K562 (cell line): ENCODE data around the gene TRIM65. TPM values are rescaled to one million over a fixed set of nuclear protein-coding genes. Genes with fewer than 3 reads are reported as not detected.

Experiments
- ADNP ChIP-seq: fragments of 200-800 bp; sonication (Bioruptor generic); IDR thresholded peaks from 2 replicates; pipeline ENCODE4 v1.6.1; 2016; ENCODE audit warnings: missing genetic modification characterization, missing compliant biosample characterization
- CHD1 ChIP-seq: fragments of 200-600 bp; sonication (generic); IDR thresholded peaks from one replicate; pipeline ENCODE4 v1.6.1; 2012; ENCODE audit warnings: mild to moderate bottlenecking, moderate library complexity, low read length, inconsistent platforms
- GATAD2B ChIP-seq: fragments of 450-650 bp; IDR thresholded peaks from 2 replicates; pipeline ENCODE4 v1.6.1; 2017; ENCODE audit warnings: mild to moderate bottlenecking, borderline replicate concordance
- HNRNPUL1 ChIP-seq: fragments of 200-400 bp; formaldehyde crosslinking; IDR thresholded peaks from 2 replicates; pipeline ENCODE4 v1.6.1; 2017; ENCODE audit warnings: low read length
- KLF6 ChIP-seq: fragments of 250-450 bp; sonication (Bioruptor Pico); IDR thresholded peaks from 2 replicates; pipeline ENCODE4 v1.4.0; 2020; ENCODE audit warnings: mild to moderate bottlenecking, moderate library complexity, borderline replicate concordance
- MYBL2 ChIP-seq, 2 experiments: fragments of 450-650 bp in 1 of 2; sonication (generic) in 1 of 2; formaldehyde crosslinking in 1 of 2; IDR thresholded peaks; 2 replicates each; pipeline versions ENCODE4 v1.6.1 to v1.8.1; 2017 to 2022; ENCODE audit warnings: borderline replicate concordance in 1 of 2, inconsistent platforms in 1 of 2, low read depth in 1 of 2, mild to moderate bottlenecking in 1 of 2, missing genetic modification reagents in 1 of 2, moderate library complexity in 1 of 2
- NCOR1 ChIP-seq: fragments of 450-650 bp; IDR thresholded peaks from 2 replicates; pipeline ENCODE4 v1.6.1; 2016; ENCODE audit warnings: mild to moderate bottlenecking, moderate library complexity
- NR2F6 ChIP-seq: fragments of 450-650 bp; formaldehyde crosslinking; IDR thresholded peaks from 2 replicates; pipeline ENCODE4 v1.4.0; 2020; ENCODE audit warnings: mild to moderate bottlenecking
- XRCC5 ChIP-seq: fragments of 200-400 bp; formaldehyde crosslinking; IDR thresholded peaks from 2 replicates; pipeline ENCODE4 v1.6.1; 2017; ENCODE audit warnings: low read depth, mild to moderate bottlenecking, low read length
- ZFP1 ChIP-seq: fragments of 450-650 bp; formaldehyde crosslinking; IDR thresholded peaks from 2 replicates; pipeline ENCODE4 v1.4.0; 2020; ENCODE audit warnings: mild to moderate bottlenecking, mixed read lengths
- ZNF274 ChIP-seq: IDR thresholded peaks from 2 replicates; pipeline ENCODE4 v1.6.1; 2011; ENCODE audit warnings: low read depth, mild to moderate bottlenecking, low read length, moderate library complexity, borderline replicate concordance
- ZNF354B ChIP-seq: fragments of 250-450 bp; sonication (Bioruptor Pico); IDR thresholded peaks from 2 replicates; pipeline ENCODE4 v1.4.0; 2020
- ZNF384 ChIP-seq: IDR thresholded peaks from 2 replicates; pipeline ENCODE4 v1.6.1; 2012; ENCODE audit warnings: low read depth, low read length, improper control_type of control experiment
- ZNF696 ChIP-seq: fragments of 250-450 bp; sonication (Bioruptor Pico); conservative IDR thresholded peaks from 2 replicates; pipeline ENCODE4 v1.4.0; 2020; ENCODE audit warnings: mild to moderate bottlenecking, moderate library complexity
- ZNF764 ChIP-seq: fragments of 250-450 bp; sonication (Bioruptor Pico); IDR thresholded peaks from 2 replicates; pipeline ENCODE4 v1.4.0; 2020; ENCODE audit warnings: low read depth, mild to moderate bottlenecking, moderate library complexity
- ZNF77 ChIP-seq: fragments of 250-450 bp; sonication (Bioruptor Pico); IDR thresholded peaks from 2 replicates; pipeline ENCODE4 v1.5.0; 2020
- polyA plus RNA-seq, 8 experiments: library from polyadenylated mRNA; depleted of rRNA in 4 of 8; stranded (reverse) in 5 of 8; unstranded in 3 of 8; fragments of >200 nt; fragmentation: Nextera tagmentation in 2 of 8; fragmentation: Illumina TruSeq in 1 of 8; extraction: Ambion mirVana in 2 of 8; extraction: Trizol in 1 of 8; gene quantifications; 2 replicates each; pipeline versions ENCODE4 v1.2.1 to v1.2.3, GENCODE V29; 2011 to 2014; ENCODE audit warnings: inconsistent platforms in 1 of 8, missing spikeins in 1 of 8
- total RNA-seq, 7 experiments: library from RNA; depleted of rRNA in 6 of 7; stranded (reverse); fragments of >200 nt in 6 of 7; fragmentation: Illumina TruSeq in 2 of 7; extraction: Trizol in 2 of 7; gene quantifications; 2 replicates each; pipeline versions ENCODE4 v1.2.1 to v1.2.3, GENCODE V29; 2011 to 2021; ENCODE audit warnings: low replicate concordance in 1 of 7
- TF ChIP-seq, protein P1 (sequence below): fragments of 250-450 bp; sonication (Bioruptor Pico); IDR thresholded peaks from 2 replicates; pipeline ENCODE4 v1.4.0; 2020
- TF ChIP-seq, protein P2 (sequence below): sonication (generic); formaldehyde crosslinking; IDR thresholded peaks from 2 replicates; pipeline ENCODE4 v1.8.1; 2023; ENCODE audit warnings: mild to moderate bottlenecking, missing genetic modification reagents
- TF ChIP-seq, protein P3 (sequence below): sonication (generic); formaldehyde crosslinking; IDR thresholded peaks from 2 replicates; pipeline ENCODE4 v1.8.1; 2023; ENCODE audit warnings: missing genetic modification reagents, mild to moderate bottlenecking, borderline replicate concordance

Gene TRIM65
- total and polyA plus RNA-seq, 9 of the 15 experiments (the other 6 are each of a cell fraction or from before 2014, with no cell fraction given), result 2.8 to 45.7 (median 22.9) TPM

DNA sequence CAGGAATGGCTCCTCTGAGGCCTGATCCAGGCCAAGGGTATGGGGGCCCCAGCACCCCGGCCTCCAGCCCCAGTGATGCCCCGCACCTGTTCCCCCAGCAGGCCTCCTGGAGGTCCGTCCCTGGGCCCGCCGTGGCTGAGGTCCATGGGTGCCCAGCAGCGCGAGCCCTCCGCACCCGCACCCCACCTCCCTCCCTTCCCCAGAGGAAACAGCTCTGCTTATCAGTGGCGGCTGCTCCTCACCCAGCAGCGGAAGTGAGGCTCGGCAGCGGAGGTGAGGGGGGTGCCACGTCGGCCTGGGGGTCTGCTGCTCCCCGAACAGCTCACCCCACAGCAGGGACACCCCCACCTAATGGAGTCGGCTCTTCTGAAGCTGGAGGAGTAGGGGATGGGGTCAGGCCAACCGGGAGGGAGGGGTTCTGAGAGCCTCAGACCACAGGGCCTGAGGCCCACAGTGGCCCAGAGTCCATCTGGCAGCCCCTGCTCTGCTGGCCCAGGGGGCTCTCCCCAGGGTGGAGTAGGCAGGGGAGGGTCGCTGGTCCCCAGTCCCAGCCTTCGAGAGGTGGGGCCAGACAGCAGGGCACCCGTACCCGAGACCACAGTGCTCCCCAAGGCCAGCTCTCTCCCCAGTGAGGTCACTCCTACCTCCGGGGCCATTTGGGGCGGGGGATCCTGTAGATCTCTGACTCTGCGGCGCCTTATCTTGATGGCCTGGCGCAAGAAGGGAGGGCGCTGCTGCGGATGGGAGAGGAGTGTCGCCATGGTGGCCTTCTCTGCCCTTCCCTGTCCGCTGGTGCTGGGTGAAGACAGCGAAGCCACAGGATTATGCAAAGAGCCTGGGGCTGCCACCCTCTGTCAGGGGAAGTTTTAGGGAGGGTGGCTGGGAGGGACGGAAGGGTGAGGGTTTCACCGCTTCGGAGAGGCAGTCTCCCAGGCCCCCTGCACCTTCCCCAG, 52.9 kb downstream of the TRIM65 start, which contains the start of gene UNC13D (continued):
- TF ChIP-seq, protein P1, sequence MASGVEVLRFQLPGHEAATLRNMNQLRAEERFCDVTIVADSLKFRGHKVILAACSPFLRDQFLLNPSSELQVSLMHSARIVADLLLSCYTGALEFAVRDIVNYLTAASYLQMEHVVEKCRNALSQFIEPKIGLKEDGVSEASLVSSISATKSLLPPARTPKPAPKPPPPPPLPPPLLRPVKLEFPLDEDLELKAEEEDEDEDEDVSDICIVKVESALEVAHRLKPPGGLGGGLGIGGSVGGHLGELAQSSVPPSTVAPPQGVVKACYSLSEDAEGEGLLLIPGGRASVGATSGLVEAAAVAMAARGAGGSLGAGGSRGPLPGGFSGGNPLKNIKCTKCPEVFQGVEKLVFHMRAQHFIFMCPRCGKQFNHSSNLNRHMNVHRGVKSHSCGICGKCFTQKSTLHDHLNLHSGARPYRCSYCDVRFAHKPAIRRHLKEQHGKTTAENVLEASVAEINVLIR (CRISPR knock-in tag), result no peak
- 0 out of 2 replicates have a peak, but pooled peaks have one; percentile 36 for TF ChIP-seq XRCC5
- no peak for TF ChIP-seq ZNF764 (CRISPR knock-in tag)
- TF ChIP-seq ZNF77 (CRISPR knock-in tag), result no peak
- TF ChIP-seq ZNF384, result no peak
- TF ChIP-seq GATAD2B, result no peak; the same call in 1 of the 2 replicates
- TF ChIP-seq, protein P2, sequence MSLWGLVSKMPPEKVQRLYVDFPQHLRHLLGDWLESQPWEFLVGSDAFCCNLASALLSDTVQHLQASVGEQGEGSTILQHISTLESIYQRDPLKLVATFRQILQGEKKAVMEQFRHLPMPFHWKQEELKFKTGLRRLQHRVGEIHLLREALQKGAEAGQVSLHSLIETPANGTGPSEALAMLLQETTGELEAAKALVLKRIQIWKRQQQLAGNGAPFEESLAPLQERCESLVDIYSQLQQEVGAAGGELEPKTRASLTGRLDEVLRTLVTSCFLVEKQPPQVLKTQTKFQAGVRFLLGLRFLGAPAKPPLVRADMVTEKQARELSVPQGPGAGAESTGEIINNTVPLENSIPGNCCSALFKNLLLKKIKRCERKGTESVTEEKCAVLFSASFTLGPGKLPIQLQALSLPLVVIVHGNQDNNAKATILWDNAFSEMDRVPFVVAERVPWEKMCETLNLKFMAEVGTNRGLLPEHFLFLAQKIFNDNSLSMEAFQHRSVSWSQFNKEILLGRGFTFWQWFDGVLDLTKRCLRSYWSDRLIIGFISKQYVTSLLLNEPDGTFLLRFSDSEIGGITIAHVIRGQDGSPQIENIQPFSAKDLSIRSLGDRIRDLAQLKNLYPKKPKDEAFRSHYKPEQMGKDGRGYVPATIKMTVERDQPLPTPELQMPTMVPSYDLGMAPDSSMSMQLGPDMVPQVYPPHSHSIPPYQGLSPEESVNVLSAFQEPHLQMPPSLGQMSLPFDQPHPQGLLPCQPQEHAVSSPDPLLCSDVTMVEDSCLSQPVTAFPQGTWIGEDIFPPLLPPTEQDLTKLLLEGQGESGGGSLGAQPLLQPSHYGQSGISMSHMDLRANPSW (CRISPR knock-in tag), result no peak
- no peak for TF ChIP-seq ZFP1 (CRISPR knock-in tag)
- TF ChIP-seq NCOR1, result peak; percentile 35; the same call in 1 of the 2 replicates
- no peak for TF ChIP-seq MYBL2 (IDR thresholded peaks at IDR 0.05; ENCODE audit: low read depth)
- TF ChIP-seq MYBL2 (CRISPR knock-in tag; IDR thresholded peaks at IDR 0.05; ENCODE audit: borderline replicate concordance), result no peak
- TF ChIP-seq CHD1, result no peak
- no peak for TF ChIP-seq NR2F6 (CRISPR knock-in tag)
- no peak for TF ChIP-seq ADNP (tag)
- TF ChIP-seq ZNF274, result no peak
- TF ChIP-seq, protein P3, sequence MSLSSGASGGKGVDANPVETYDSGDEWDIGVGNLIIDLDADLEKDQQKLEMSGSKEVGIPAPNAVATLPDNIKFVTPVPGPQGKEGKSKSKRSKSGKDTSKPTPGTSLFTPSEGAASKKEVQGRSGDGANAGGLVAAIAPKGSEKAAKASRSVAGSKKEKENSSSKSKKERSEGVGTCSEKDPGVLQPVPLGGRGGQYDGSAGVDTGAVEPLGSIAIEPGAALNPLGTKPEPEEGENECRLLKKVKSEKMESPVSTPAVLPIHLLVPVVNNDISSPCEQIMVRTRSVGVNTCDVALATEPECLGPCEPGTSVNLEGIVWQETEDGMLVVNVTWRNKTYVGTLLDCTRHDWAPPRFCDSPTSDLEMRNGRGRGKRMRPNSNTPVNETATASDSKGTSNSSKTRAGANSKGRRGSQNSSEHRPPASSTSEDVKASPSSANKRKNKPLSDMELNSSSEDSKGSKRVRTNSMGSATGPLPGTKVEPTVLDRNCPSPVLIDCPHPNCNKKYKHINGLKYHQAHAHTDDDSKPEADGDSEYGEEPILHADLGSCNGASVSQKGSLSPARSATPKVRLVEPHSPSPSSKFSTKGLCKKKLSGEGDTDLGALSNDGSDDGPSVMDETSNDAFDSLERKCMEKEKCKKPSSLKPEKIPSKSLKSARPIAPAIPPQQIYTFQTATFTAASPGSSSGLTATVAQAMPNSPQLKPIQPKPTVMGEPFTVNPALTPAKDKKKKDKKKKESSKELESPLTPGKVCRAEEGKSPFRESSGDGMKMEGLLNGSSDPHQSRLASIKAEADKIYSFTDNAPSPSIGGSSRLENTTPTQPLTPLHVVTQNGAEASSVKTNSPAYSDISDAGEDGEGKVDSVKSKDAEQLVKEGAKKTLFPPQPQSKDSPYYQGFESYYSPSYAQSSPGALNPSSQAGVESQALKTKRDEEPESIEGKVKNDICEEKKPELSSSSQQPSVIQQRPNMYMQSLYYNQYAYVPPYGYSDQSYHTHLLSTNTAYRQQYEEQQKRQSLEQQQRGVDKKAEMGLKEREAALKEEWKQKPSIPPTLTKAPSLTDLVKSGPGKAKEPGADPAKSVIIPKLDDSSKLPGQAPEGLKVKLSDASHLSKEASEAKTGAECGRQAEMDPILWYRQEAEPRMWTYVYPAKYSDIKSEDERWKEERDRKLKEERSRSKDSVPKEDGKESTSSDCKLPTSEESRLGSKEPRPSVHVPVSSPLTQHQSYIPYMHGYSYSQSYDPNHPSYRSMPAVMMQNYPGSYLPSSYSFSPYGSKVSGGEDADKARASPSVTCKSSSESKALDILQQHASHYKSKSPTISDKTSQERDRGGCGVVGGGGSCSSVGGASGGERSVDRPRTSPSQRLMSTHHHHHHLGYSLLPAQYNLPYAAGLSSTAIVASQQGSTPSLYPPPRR (CRISPR knock-in tag), result 0 out of 2 replicates have a peak, but pooled peaks have one; percentile 80
- TF ChIP-seq ZNF354B (CRISPR knock-in tag), result no peak
- TF ChIP-seq ZNF696 (CRISPR knock-in tag), result no peak
- TF ChIP-seq KLF6 (CRISPR knock-in tag), result 0 out of 2 replicates have a peak, but pooled peaks have one; percentile 11
- TF ChIP-seq HNRNPUL1, result no peak
